H9 (cell line): Measurements from ENCODE around the gene MAGI1. TPM values are rescaled to one million over a fixed set of nuclear protein-coding genes. Genes with fewer than 3 reads are reported as not detected.

Source experiments
- DNase-seq: peaks from one replicate; pipeline ENCODE4 v3.0.0-alpha.2; 2017
- H2AFZ ChIP-seq: one replicate; pipeline ENCODE4 v1.6.1; 2013; ENCODE audit warnings: mild to moderate bottlenecking, low read length, control low read depth, moderate library complexity
- H2AK5ac ChIP-seq: 2 replicates; pipeline ENCODE4 v1.6.1; 2013; ENCODE audit warnings: low read length, control low read depth, mixed read lengths; ENCODE audit not compliant: insufficient read length
- H2BK120ac ChIP-seq: one replicate; pipeline ENCODE4 v1.6.1; 2013; ENCODE audit warnings: low read depth, mild to moderate bottlenecking, low read length, control low read depth, inconsistent platforms; ENCODE audit not compliant: poor library complexity, severe bottlenecking
- H2BK12ac ChIP-seq: 2 replicates; pipeline ENCODE4 v1.6.1; 2013; ENCODE audit warnings: low read length, control low read depth, mixed read lengths, low read depth; ENCODE audit not compliant: insufficient read length
- H2BK15ac ChIP-seq: 2 replicates; pipeline ENCODE4 v1.6.1; 2013; ENCODE audit warnings: low read depth, low read length, control low read depth
- H2BK20ac ChIP-seq: one replicate; pipeline ENCODE4 v1.6.1; 2013; ENCODE audit warnings: low read depth, mild to moderate bottlenecking, low read length, control low read depth, inconsistent platforms; ENCODE audit not compliant: poor library complexity, severe bottlenecking
- H2BK5ac ChIP-seq: 2 replicates; pipeline ENCODE4 v1.6.1; 2013; ENCODE audit warnings: low read length, control low read depth, mixed read lengths; ENCODE audit not compliant: insufficient read length
- H3K14ac ChIP-seq: 2 replicates; pipeline ENCODE4 v1.6.1; 2013; ENCODE audit warnings: low read length, control low read depth; ENCODE audit not compliant: insufficient read depth
- H3K18ac ChIP-seq: 2 replicates; pipeline ENCODE4 v1.6.1; 2013; ENCODE audit warnings: low read depth, mild to moderate bottlenecking, mixed read lengths, low read length, control low read depth; ENCODE audit not compliant: insufficient read length
- H3K23ac ChIP-seq: 2 replicates; pipeline ENCODE4 v1.6.1; 2013; ENCODE audit warnings: low read length, control low read depth, mixed read lengths, low read depth; ENCODE audit not compliant: insufficient read length
- H3K23me2 ChIP-seq: 2 replicates; pipeline ENCODE4 v1.6.1; 2013; ENCODE audit warnings: low read depth, mild to moderate bottlenecking, mixed read lengths, low read length, control low read depth; ENCODE audit not compliant: insufficient read length, poor library complexity, severe bottlenecking
- H3K27ac ChIP-seq: 2 replicates; pipeline ENCODE4 v1.5.1; 2013; ENCODE audit warnings: low read length, control low read depth, mixed read lengths, low read depth; ENCODE audit not compliant: insufficient read length
- H3K27me3 ChIP-seq: 2 replicates; pipeline ENCODE4 v1.6.1; 2013; ENCODE audit warnings: low read length, control low read depth, inconsistent platforms; ENCODE audit not compliant: insufficient read depth
- H3K4ac ChIP-seq: 2 replicates; pipeline ENCODE4 v1.6.1; 2013; ENCODE audit warnings: low read depth, mild to moderate bottlenecking, control low read depth, inconsistent platforms, low read length, moderate library complexity
- H3K4me1 ChIP-seq: 2 replicates; pipeline ENCODE4 v1.6.1; 2013; ENCODE audit warnings: low read length, control low read depth, inconsistent platforms; ENCODE audit not compliant: insufficient read depth
- H3K4me2 ChIP-seq: 2 replicates; pipeline ENCODE4 v1.6.1; 2013; ENCODE audit warnings: low read length, control low read depth, mixed read lengths; ENCODE audit not compliant: insufficient read length, insufficient read depth
- H3K56ac ChIP-seq: 2 replicates; pipeline ENCODE4 v1.6.1; 2013; ENCODE audit warnings: low read depth, mild to moderate bottlenecking, mixed read lengths, low read length, control low read depth; ENCODE audit not compliant: insufficient read length
- H3K79me1 ChIP-seq: 2 replicates; pipeline ENCODE4 v1.6.1; 2013; ENCODE audit warnings: low read depth, mild to moderate bottlenecking, moderate library complexity, low read length, control low read depth, inconsistent platforms; ENCODE audit not compliant: insufficient read depth, poor library complexity, severe bottlenecking
- H3K79me2 ChIP-seq: 2 replicates; pipeline ENCODE4 v1.6.1; 2013; ENCODE audit warnings: low read length, control low read depth, inconsistent platforms; ENCODE audit not compliant: insufficient read depth
- H3K9ac ChIP-seq: 2 replicates; pipeline ENCODE4 v1.6.1; 2013; ENCODE audit warnings: low read length, control low read depth, mixed read lengths; ENCODE audit not compliant: insufficient read length; ENCODE audit errors: extremely low read depth
- H3K9me3 ChIP-seq: one replicate; pipeline ENCODE4 v1.6.1; 2013; ENCODE audit warnings: low read depth, low read length, inconsistent platforms; ENCODE audit not compliant: control insufficient read depth
- H3T11ph ChIP-seq: one replicate; pipeline ENCODE4 v1.6.1; 2013; ENCODE audit warnings: mild to moderate bottlenecking, low read length, control low read depth, inconsistent platforms
- H4K20me1 ChIP-seq: one replicate; pipeline ENCODE4 v1.6.1; 2013; ENCODE audit not compliant: control insufficient read depth, insufficient read length, insufficient read depth
- H4K5ac ChIP-seq: 2 replicates; pipeline ENCODE4 v1.6.1; 2013; ENCODE audit warnings: low read depth, mild to moderate bottlenecking, mixed read lengths, low read length, control low read depth; ENCODE audit not compliant: insufficient read length
- H4K8ac ChIP-seq: replicated peaks from 2 replicates; pipeline ENCODE4 v1.6.1; 2013; ENCODE audit warnings: low read length, control low read depth, mixed read lengths, low read depth; ENCODE audit not compliant: insufficient read length
- H4K91ac ChIP-seq: 2 replicates; pipeline ENCODE4 v1.6.1; 2013; ENCODE audit warnings: low read depth, mild to moderate bottlenecking, moderate library complexity, mixed read lengths, low read length, control low read depth; ENCODE audit not compliant: insufficient read length
- H3K27ac Mint-ChIP-seq, 3 experiments: 2 replicates in 2 of 3; 3 replicates in 1 of 3; pipeline ENCODE4 v1.8.0; 2020 to 2021; ENCODE audit warnings: mixed read lengths in 3 of 3, mild to moderate bottlenecking in 1 of 3, moderate library complexity in 1 of 3
- H3K27me3 Mint-ChIP-seq: 2 replicates; pipeline ENCODE4 v1.8.0; 2021; ENCODE audit warnings: low read depth, mild to moderate bottlenecking, moderate library complexity, mixed read lengths
- H3K36me3 Mint-ChIP-seq, 3 experiments: 2 replicates in 2 of 3; 3 replicates in 1 of 3; pipeline ENCODE4 v1.8.0; 2020 to 2021; ENCODE audit warnings: low read depth in 3 of 3, mixed read lengths in 3 of 3; ENCODE audit not compliant: insufficient read depth in 1 of 3
- H3K4me1 Mint-ChIP-seq, 2 experiments: 2 replicates each; pipeline ENCODE4 v1.8.0; 2020; ENCODE audit warnings: mixed read lengths in 2 of 2
- H3K4me3 Mint-ChIP-seq, 2 experiments: 2 replicates in 1 of 2; 3 replicates in 1 of 2; pipeline ENCODE4 v1.8.0; 2020 to 2021; ENCODE audit warnings: mild to moderate bottlenecking in 2 of 2, mixed read lengths in 2 of 2, moderate library complexity in 1 of 2
- H3K9me3 Mint-ChIP-seq, 2 experiments: 2 replicates in 1 of 2; 3 replicates in 1 of 2; pipeline ENCODE4 v1.8.0; 2020; ENCODE audit warnings: mild to moderate bottlenecking in 2 of 2, mixed read lengths in 2 of 2, moderate library complexity in 1 of 2
- WGBS: extraction: QIAGEN DNeasy Blood & Tissue Kit; methylation state at CpG from one replicate; pipeline ENCODE4 v1.1.7; 2013; ENCODE audit warnings: missing lambda C conversion rate, low lambda C conversion rate, mixed read lengths; ENCODE audit not compliant: insufficient read length; ENCODE audit errors: extremely low coverage; 5-methylcytosine and 5-hydroxymethylcytosine counted together
- total RNA-seq: library from RNA; stranded (reverse); gene quantifications from 2 replicates; pipeline ENCODE4 v1.2.1, GENCODE V29; 2021
- TF ChIP-seq, protein P1 (sequence below): fragments of 200-600 bp; sonication (generic); conservative IDR thresholded peaks from 3 replicates; pipeline ENCODE4 v1.8.0; 2021; ENCODE audit warnings: antibody characterized with exemption, mild to moderate bottlenecking

The MAGI1 gene
- total RNA-seq, 1 experiment from 2014 or later, result 65.7 TPM

DNA sequence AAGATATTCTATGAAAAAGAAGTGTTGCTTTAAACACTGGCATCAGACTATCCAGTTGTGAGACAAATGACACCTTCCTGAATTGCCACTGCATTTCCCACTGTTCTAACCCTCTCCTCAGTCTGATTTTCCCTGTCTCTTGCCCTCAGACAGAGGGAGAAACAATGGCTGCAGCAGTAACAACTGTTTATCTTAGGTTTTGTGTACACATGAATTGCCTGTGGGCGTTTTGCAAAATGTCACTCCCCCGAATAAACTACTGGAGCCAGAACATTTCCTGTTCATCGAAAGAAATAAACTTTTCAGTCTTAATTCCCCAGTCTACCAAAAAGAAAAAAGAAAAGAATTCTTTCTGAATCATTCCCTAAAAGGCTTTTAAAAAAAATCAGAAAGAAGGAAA is 155.1 kb downstream of the MAGI1 start:
- peaks cover 0 to 4% (median 0%) of the 10 kb centered on the region in 3 experiments; a peak in 1 of 7 replicates for H3K36me3 Mint-ChIP-seq
- peaks cover 31 to 32% of the 10 kb centered on the region in 2 experiments for H3K4me1 Mint-ChIP-seq
- no peaks in the 10 kb centered on the region for H3K27me3 Mint-ChIP-seq
- H3K9me3 ChIP-seq, result no peaks in the 10 kb centered on the region
- no peak overlapping the region for H3K14ac ChIP-seq
- H3K9me3 Mint-ChIP-seq, result no peaks in the 10 kb centered on the region
- WGBS, result no CpG with 5 or more reads among the region's 3 CpGs
- no peaks in the 10 kb centered on the region for H3K23me2 ChIP-seq
- H4K20me1 ChIP-seq, result no peaks in the 10 kb centered on the region
- no peak overlapping the region for H3K9ac ChIP-seq
- no peak overlapping the region for H3T11ph ChIP-seq
- H2BK120ac ChIP-seq, result no peak overlapping the region
- H3K56ac ChIP-seq, result no peak overlapping the region
- no peak overlapping the region for H2BK20ac ChIP-seq
- H3K27ac Mint-ChIP-seq, result no peak overlapping the region
- no peak overlapping the region for H3K4me3 Mint-ChIP-seq
- H2BK12ac ChIP-seq, result no peak overlapping the region
- no peak overlapping the region for H3K18ac ChIP-seq
- no peak overlapping the region for H2AFZ ChIP-seq
- H3K27me3 ChIP-seq, result no peaks in the 10 kb centered on the region
- H2BK15ac ChIP-seq, result no peak overlapping the region
- no peak overlapping the region for H2BK5ac ChIP-seq
- H3K4me1 ChIP-seq, result peaks cover 4% of the 10 kb centered on the region; the same call in 1 of the 2 replicates
- H3K27ac ChIP-seq, result no peak overlapping the region
- H4K91ac ChIP-seq, result no peak overlapping the region
- H3K23ac ChIP-seq, result no peak overlapping the region
- H3K4me2 ChIP-seq, result no peak overlapping the region
- H3K79me1 ChIP-seq, result no peaks in the 10 kb centered on the region
- H4K8ac ChIP-seq, result no peak overlapping the region
- no peak overlapping the region for H3K4ac ChIP-seq
- no peak for DNase-seq
- TF ChIP-seq, protein P1, sequence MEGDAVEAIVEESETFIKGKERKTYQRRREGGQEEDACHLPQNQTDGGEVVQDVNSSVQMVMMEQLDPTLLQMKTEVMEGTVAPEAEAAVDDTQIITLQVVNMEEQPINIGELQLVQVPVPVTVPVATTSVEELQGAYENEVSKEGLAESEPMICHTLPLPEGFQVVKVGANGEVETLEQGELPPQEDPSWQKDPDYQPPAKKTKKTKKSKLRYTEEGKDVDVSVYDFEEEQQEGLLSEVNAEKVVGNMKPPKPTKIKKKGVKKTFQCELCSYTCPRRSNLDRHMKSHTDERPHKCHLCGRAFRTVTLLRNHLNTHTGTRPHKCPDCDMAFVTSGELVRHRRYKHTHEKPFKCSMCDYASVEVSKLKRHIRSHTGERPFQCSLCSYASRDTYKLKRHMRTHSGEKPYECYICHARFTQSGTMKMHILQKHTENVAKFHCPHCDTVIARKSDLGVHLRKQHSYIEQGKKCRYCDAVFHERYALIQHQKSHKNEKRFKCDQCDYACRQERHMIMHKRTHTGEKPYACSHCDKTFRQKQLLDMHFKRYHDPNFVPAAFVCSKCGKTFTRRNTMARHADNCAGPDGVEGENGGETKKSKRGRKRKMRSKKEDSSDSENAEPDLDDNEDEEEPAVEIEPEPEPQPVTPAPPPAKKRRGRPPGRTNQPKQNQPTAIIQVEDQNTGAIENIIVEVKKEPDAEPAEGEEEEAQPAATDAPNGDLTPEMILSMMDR, result no peak
- H3K79me2 ChIP-seq, result peaks cover 3% of the 10 kb centered on the region; the same call in 1 of the 2 replicates
- H2AK5ac ChIP-seq, result no peak overlapping the region
- no peak overlapping the region for H4K5ac ChIP-seq
